Stomach (tissue), 4 donors: ENCODE data around the gene PLAAT5.

ENCODE experiments used
- EP300 ChIP-seq: sonication (generic); formaldehyde crosslinking; IDR thresholded peaks from one replicate; pipeline ENCODE4 v1.6.1; 2017; ENCODE audit warnings: antibody characterized with exemption
- POLR2A ChIP-seq, 4 donors: fragments of 450-650 bp; IDR thresholded peaks; one replicate each; pipeline ENCODE4 v1.6.1; 2016; ENCODE audit warnings: antibody characterized with exemption in 4 of 4, control low read depth in 2 of 4, mild to moderate bottlenecking in 1 of 4, moderate library complexity in 1 of 4
- POLR2AphosphoS5 ChIP-seq, 3 donors: sonication (generic); formaldehyde crosslinking; IDR thresholded peaks; one replicate each; pipeline ENCODE4 v1.6.1; 2016; ENCODE audit warnings: antibody characterized with exemption in 3 of 3
- TF ChIP-seq, protein P1 (sequence below), 7 experiments: fragments of 450-650 bp in 4 of 7; fragments of 200-600 bp in 3 of 7; sonication (generic) in 3 of 7; IDR thresholded peaks; one replicate each; pipeline ENCODE4 v1.5.1; 2016 to 2019; ENCODE audit warnings: antibody characterized with exemption in 7 of 7, control low read depth in 2 of 7, mild to moderate bottlenecking in 1 of 7

DNA sequence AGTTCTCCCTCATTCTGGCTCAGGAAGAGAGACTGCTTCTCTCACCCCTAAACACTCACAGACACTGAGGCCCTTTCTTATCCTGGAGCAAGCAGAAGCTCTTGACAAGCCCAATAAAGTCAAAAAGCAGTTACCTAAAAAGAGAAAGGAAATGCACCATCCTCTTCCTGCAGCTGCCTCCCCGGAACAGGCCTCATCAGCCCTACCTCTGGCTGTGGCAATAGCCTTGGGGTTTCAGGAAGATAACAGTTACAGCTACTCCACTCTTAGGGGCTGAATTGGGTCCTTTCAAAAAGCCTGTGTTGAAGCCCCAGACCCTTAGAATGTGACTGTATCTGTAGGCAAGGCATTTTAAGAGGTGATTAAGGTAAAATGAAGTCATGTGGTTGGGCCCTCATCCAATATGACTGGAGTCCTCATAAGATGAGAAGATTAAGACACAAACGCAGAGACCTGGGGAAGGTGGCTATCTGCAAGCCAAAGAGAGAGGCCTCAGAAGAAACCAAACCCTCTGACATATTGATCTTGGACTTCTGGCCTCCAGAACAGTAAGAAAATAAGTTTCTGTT is 11.4 kb upstream of the PLAAT5 start:
- TF ChIP-seq POLR2A (IDR thresholded peaks at IDR 0.05) (no peak), POLR2AphosphoS5 (IDR thresholded peaks at IDR 0.05) (no peak), EP300 (no peak)
- TF ChIP-seq, protein P1, sequence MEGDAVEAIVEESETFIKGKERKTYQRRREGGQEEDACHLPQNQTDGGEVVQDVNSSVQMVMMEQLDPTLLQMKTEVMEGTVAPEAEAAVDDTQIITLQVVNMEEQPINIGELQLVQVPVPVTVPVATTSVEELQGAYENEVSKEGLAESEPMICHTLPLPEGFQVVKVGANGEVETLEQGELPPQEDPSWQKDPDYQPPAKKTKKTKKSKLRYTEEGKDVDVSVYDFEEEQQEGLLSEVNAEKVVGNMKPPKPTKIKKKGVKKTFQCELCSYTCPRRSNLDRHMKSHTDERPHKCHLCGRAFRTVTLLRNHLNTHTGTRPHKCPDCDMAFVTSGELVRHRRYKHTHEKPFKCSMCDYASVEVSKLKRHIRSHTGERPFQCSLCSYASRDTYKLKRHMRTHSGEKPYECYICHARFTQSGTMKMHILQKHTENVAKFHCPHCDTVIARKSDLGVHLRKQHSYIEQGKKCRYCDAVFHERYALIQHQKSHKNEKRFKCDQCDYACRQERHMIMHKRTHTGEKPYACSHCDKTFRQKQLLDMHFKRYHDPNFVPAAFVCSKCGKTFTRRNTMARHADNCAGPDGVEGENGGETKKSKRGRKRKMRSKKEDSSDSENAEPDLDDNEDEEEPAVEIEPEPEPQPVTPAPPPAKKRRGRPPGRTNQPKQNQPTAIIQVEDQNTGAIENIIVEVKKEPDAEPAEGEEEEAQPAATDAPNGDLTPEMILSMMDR (IDR thresholded peaks at IDR 0.05): no peak
